HEK293 (cell line): ENCODE results near the gene RNF227.

Experiments
- CTCF ChIA-PET: fragments of 350-600 bp; formaldehyde crosslinking; extraction: SDS; loops from one replicate; lab custom pipeline; 2021; ENCODE audit warnings: antibody characterized with exemption; lab: Yijun Ruan, JAX
- POLR2A ChIA-PET: fragments of 300-600 bp; formaldehyde crosslinking; extraction: SDS; loops from one replicate; lab custom pipeline; 2020; ENCODE audit warnings: antibody characterized with exemption, inconsistent platforms; lab: Yijun Ruan, JAX
- H3K27ac ChIP-seq: fragments of 200-500 bp; sonication (Bioruptor generic); 2 replicates; pipeline ENCODE4 v1.5.1; 2014; ENCODE audit warnings: low read depth, low read length, control low read depth, inconsistent platforms; ENCODE audit errors: extremely low read depth
- H3K36me3 ChIP-seq, 2 experiments: fragments of 200-500 bp in 1 of 2; sonication (Bioruptor generic) in 1 of 2; 1 replicate in 1 of 2; 2 replicates in 1 of 2; pipeline ENCODE4 v1.5.1; 2014 to 2017; ENCODE audit warnings: inconsistent platforms in 2 of 2, low read length in 2 of 2; ENCODE audit not compliant: control insufficient read depth in 2 of 2, insufficient read depth in 1 of 2
- H3K4me1 ChIP-seq: fragments of 200-500 bp; sonication (Bioruptor generic); 2 replicates; pipeline ENCODE4 v1.5.1; 2014; ENCODE audit warnings: mild to moderate bottlenecking, low read length, inconsistent platforms; ENCODE audit not compliant: control insufficient read depth, insufficient read depth
- H3K4me3 ChIP-seq: 2 replicates; pipeline ENCODE4 v1.5.1; 2011; ENCODE audit warnings: low read depth, mild to moderate bottlenecking, control low read depth, low read length, moderate library complexity
- H3K9me3 ChIP-seq: fragments of 200-500 bp; sonication (Bioruptor generic); 2 replicates; pipeline ENCODE4 v1.5.1; 2014; ENCODE audit warnings: low read depth, low read length, inconsistent platforms; ENCODE audit not compliant: control insufficient read depth, insufficient read depth
- ATF2 ChIP-seq: fragments of 450-650 bp; formaldehyde crosslinking; IDR thresholded peaks from 2 replicates; pipeline ENCODE4 v1.5.1; 2016; ENCODE audit warnings: missing biosample characterization, missing genetic modification characterization, low read depth
- GLI2 ChIP-seq: fragments of 450-650 bp; formaldehyde crosslinking; IDR thresholded peaks from 2 replicates; pipeline ENCODE4; 2017; ENCODE audit warnings: missing biosample characterization, missing genetic modification characterization, low read depth, borderline replicate concordance
- GLIS2 ChIP-seq: fragments of 450-650 bp; formaldehyde crosslinking; IDR thresholded peaks from 2 replicates; pipeline ENCODE4 v1.5.1; 2016; ENCODE audit warnings: missing biosample characterization, missing genetic modification characterization
- OSR2 ChIP-seq: fragments of 450-650 bp; formaldehyde crosslinking; IDR thresholded peaks from 2 replicates; pipeline ENCODE4 v1.5.1; 2016; ENCODE audit warnings: missing biosample characterization, missing genetic modification characterization
- PRDM10 ChIP-seq: fragments of 450-650 bp; formaldehyde crosslinking; IDR thresholded peaks from 2 replicates; pipeline ENCODE4 v1.5.1; 2016; ENCODE audit warnings: missing biosample characterization, missing genetic modification characterization
- SP3 ChIP-seq: fragments of 450-650 bp; formaldehyde crosslinking; IDR thresholded peaks from 2 replicates; pipeline ENCODE4 v1.5.1; 2016; ENCODE audit warnings: missing biosample characterization, missing genetic modification characterization
- TRIM28 ChIP-seq: IDR thresholded peaks from 2 replicates; pipeline ENCODE4 v1.6.1; 2011; ENCODE audit warnings: low read length, control low read depth, borderline replicate concordance
- ZBTB17 ChIP-seq: fragments of 450-650 bp; formaldehyde crosslinking; IDR thresholded peaks from 2 replicates; pipeline ENCODE4 v1.5.1; 2016; ENCODE audit warnings: missing biosample characterization, missing genetic modification characterization
- ZFP69B ChIP-seq: fragments of 450-650 bp; formaldehyde crosslinking; IDR thresholded peaks from 2 replicates; pipeline ENCODE4 v1.5.1; 2016; ENCODE audit warnings: missing biosample characterization, missing genetic modification characterization
- ZNF302 ChIP-seq: fragments of 450-650 bp; formaldehyde crosslinking; IDR thresholded peaks from 2 replicates; pipeline ENCODE4 v1.5.1; 2016; ENCODE audit warnings: missing biosample characterization, missing genetic modification characterization, low read depth
- ZNF366 ChIP-seq: fragments of 450-650 bp; formaldehyde crosslinking; conservative IDR thresholded peaks from 2 replicates; pipeline ENCODE4 v1.5.1; 2016; ENCODE audit warnings: missing biosample characterization, missing genetic modification characterization
- ZNF416 ChIP-seq: fragments of 450-650 bp; formaldehyde crosslinking; IDR thresholded peaks from 2 replicates; pipeline ENCODE4 v1.5.1; 2016; ENCODE audit warnings: missing biosample characterization, missing genetic modification characterization
- ZNF513 ChIP-seq: fragments of 450-650 bp; IDR thresholded peaks from 2 replicates; pipeline ENCODE4 v1.5.1; 2018; ENCODE audit warnings: missing biosample characterization, missing genetic modification characterization
- ZNF529 ChIP-seq: fragments of 450-650 bp; formaldehyde crosslinking; IDR thresholded peaks from 2 replicates; pipeline ENCODE4 v1.5.1; 2017; ENCODE audit warnings: missing genetic modification characterization, missing biosample characterization; ENCODE audit not compliant: insufficient replicate concordance
- ZSCAN23 ChIP-seq: fragments of 450-650 bp; formaldehyde crosslinking; IDR thresholded peaks from 2 replicates; pipeline ENCODE4 v1.5.1; 2016; ENCODE audit warnings: missing biosample characterization, missing genetic modification characterization
- TF ChIP-seq, protein P1 (sequence below): fragments of 450-650 bp; formaldehyde crosslinking; IDR thresholded peaks from 2 replicates; pipeline ENCODE4 v1.5.1; 2016; ENCODE audit warnings: missing biosample characterization, missing genetic modification characterization, borderline replicate concordance

Gene RNF227

DNA sequence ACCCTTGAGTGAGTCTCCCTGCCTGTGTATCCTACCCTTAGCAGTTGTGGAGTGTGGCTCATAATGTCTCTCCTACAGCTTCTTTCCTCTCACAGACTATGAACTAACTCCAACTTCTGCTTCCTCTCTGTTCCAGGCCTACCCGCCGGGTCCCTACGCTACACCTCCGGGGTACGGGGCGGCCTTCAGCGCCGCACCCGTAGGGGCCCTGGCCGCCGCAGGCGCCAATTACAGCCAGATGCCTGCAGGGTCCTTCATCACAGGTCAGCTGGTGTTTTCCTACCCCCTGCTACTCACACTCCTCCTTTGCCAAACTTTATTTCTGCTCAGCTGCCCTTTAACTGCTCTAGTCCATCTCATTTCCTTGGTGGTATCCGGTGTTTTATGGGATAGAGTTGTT lies 5.4 kb downstream of the RNF227 start:
- peaks cover 39 to 68% of the 10 kb centered on the region in 2 experiments for H3K36me3 ChIP-seq
- POLR2A ChIA-PET: no interaction called here
- CTCF ChIA-PET: interaction anchor here (0.6 to 1.2 kb wide), 3 partner anchors 35 to 133 kb away, joined by 3 read pairs; no protein-coding TSS in a partner anchor
- H3K4me1 ChIP-seq: peaks cover 10% of the 10 kb centered on the region; the same call in 1 of the 2 replicates
- no peak overlapping the region for H3K4me3 ChIP-seq
- H3K27ac ChIP-seq: no peak overlapping the region
- TF ChIP-seq GLIS2 (no peak), ZBTB17 (tag by site-specific recombination) (no peak), ZNF529 (tag by site-specific recombination) (no peak), OSR2 (tag by site-specific recombination) (no peak), ZNF513 (tag by site-specific recombination) (no peak), SP3 (tag by site-specific recombination) (no peak), ATF2 (tag by site-specific recombination) (no peak), GLI2 (tag by site-specific recombination) (no peak)
- H3K9me3 ChIP-seq: no peaks in the 10 kb centered on the region

- Histone ChIP-seq H3K36me3 (peaks cover 43 to 72% of the 10 kb centered on the region in 2 experiments), H3K4me1 (peaks cover 10% of the 10 kb centered on the region; the same call in 1 of the 2 replicates), H3K9me3 (no peaks in the 10 kb centered on the region), H3K27ac (no peak overlapping the region), H3K4me3 (no peak overlapping the region)
- CTCF ChIA-PET: interaction anchor here (0.6 to 1.2 kb wide), 4 partner anchors 11 to 133 kb away, joined by 3 read pairs; no protein-coding TSS in a partner anchor
- POLR2A ChIA-PET: no interaction called here
- no peak for TF ChIP-seq ZFP69B
- TF ChIP-seq TRIM28: no peak
- TF ChIP-seq ZNF302 (tag by site-specific recombination): no peak
- peak; percentile 9 for TF ChIP-seq ZNF366 (tag by site-specific recombination)
- TF ChIP-seq ZNF416 (tag by site-specific recombination): no peak
- TF ChIP-seq ZSCAN23 (tag by site-specific recombination): no peak
Observed at GRCh38 chr17:7910281-7910680, 5.8 kb downstream of the RNF227 start.

GRCh38 chr17:7909089-7909488 lies 7.0 kb downstream of the RNF227 start:
- POLR2A ChIA-PET: interaction anchor here (1.7 kb wide), 1 partner anchor 52 kb away, joined by 3 read pairs; the partner anchor contains the start of gene NAA38
- TF ChIP-seq, protein P1, sequence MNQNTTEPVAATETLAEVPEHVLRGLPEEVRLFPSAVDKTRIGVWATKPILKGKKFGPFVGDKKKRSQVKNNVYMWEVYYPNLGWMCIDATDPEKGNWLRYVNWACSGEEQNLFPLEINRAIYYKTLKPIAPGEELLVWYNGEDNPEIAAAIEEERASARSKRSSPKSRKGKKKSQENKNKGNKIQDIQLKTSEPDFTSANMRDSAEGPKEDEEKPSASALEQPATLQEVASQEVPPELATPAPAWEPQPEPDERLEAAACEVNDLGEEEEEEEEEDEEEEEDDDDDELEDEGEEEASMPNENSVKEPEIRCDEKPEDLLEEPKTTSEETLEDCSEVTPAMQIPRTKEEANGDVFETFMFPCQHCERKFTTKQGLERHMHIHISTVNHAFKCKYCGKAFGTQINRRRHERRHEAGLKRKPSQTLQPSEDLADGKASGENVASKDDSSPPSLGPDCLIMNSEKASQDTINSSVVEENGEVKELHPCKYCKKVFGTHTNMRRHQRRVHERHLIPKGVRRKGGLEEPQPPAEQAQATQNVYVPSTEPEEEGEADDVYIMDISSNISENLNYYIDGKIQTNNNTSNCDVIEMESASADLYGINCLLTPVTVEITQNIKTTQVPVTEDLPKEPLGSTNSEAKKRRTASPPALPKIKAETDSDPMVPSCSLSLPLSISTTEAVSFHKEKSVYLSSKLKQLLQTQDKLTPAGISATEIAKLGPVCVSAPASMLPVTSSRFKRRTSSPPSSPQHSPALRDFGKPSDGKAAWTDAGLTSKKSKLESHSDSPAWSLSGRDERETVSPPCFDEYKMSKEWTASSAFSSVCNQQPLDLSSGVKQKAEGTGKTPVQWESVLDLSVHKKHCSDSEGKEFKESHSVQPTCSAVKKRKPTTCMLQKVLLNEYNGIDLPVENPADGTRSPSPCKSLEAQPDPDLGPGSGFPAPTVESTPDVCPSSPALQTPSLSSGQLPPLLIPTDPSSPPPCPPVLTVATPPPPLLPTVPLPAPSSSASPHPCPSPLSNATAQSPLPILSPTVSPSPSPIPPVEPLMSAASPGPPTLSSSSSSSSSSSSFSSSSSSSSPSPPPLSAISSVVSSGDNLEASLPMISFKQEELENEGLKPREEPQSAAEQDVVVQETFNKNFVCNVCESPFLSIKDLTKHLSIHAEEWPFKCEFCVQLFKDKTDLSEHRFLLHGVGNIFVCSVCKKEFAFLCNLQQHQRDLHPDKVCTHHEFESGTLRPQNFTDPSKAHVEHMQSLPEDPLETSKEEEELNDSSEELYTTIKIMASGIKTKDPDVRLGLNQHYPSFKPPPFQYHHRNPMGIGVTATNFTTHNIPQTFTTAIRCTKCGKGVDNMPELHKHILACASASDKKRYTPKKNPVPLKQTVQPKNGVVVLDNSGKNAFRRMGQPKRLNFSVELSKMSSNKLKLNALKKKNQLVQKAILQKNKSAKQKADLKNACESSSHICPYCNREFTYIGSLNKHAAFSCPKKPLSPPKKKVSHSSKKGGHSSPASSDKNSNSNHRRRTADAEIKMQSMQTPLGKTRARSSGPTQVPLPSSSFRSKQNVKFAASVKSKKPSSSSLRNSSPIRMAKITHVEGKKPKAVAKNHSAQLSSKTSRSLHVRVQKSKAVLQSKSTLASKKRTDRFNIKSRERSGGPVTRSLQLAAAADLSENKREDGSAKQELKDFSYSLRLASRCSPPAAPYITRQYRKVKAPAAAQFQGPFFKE (tag by site-specific recombination): no peak
- TF ChIP-seq PRDM10 (tag by site-specific recombination): no peak

More at GRCh38 chr17:7909089-7909488, 7.0 kb downstream of the RNF227 start:
- Histone ChIP-seq H3K9me3 (no peaks in the 10 kb centered on the region), H3K4me3 (no peak overlapping the region), H3K36me3 (peaks cover 54 to 84% of the 10 kb centered on the region in 2 experiments), H3K4me1 (peaks cover 4% of the 10 kb centered on the region; the same call in 1 of the 2 replicates), H3K27ac (no peak overlapping the region)
- CTCF ChIA-PET: interaction anchor here (1.5 to 2.2 kb wide), 2 partner anchors 81 to 132 kb away, joined by 5 to 9 read pairs; no protein-coding TSS in a partner anchor
